ENCODE data around the gene SPATS1.

The SPATS1 gene

DNA sequence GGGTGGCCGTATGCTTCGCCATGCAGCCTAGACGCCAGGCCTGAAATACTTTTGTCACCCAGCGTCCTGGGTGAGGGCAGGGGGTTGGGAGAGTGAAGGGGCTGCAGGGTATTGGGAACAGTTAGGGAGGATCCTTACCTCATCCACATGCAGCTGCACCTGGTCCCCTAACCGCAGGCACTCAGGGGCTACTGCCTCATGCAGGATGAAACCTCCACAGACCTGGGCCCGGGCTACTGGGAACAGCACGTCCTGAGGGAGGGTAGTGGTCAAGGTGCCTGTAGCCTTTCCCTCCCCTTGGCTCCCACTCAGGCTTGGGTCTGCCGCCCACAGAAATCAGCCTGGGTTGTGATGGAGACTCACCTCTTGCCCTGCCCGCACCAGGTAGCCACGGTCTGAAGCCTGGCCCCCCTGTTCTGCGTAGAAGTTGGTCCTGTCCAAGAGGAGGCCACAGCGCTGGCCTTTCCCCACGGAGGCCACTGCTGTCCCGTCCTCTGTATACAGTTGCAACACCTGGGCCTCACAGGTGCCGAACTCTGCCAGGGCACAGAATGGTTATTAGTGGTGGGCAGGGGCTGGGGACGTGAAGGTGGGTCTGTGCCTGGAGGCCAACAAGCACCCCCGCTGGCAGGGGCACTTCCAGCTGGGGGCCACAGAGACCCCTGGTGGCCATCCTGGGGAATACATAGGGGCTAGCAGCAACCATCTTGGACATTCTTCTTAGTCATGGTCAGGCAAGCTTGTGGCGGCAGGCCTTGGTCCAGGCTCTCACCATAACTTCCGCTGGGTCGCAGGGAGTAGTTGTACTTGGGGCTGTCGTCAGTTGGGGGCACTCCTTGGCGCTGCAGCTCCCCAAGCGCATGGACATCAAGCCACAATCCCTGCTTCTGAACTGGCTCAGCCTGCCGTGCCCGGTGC lies 37.9 kb upstream of the SPATS1 start:
- no peak for DNase-seq (ENCODE audit: low spot score)
- H3K4me3 ChIP-seq: no peak overlapping the region
- no peak overlapping the region for H3K27ac ChIP-seq
- TF ChIP-seq, protein P1, sequence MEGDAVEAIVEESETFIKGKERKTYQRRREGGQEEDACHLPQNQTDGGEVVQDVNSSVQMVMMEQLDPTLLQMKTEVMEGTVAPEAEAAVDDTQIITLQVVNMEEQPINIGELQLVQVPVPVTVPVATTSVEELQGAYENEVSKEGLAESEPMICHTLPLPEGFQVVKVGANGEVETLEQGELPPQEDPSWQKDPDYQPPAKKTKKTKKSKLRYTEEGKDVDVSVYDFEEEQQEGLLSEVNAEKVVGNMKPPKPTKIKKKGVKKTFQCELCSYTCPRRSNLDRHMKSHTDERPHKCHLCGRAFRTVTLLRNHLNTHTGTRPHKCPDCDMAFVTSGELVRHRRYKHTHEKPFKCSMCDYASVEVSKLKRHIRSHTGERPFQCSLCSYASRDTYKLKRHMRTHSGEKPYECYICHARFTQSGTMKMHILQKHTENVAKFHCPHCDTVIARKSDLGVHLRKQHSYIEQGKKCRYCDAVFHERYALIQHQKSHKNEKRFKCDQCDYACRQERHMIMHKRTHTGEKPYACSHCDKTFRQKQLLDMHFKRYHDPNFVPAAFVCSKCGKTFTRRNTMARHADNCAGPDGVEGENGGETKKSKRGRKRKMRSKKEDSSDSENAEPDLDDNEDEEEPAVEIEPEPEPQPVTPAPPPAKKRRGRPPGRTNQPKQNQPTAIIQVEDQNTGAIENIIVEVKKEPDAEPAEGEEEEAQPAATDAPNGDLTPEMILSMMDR (IDR thresholded peaks at IDR 0.05): peak; percentile 53

DNA sequence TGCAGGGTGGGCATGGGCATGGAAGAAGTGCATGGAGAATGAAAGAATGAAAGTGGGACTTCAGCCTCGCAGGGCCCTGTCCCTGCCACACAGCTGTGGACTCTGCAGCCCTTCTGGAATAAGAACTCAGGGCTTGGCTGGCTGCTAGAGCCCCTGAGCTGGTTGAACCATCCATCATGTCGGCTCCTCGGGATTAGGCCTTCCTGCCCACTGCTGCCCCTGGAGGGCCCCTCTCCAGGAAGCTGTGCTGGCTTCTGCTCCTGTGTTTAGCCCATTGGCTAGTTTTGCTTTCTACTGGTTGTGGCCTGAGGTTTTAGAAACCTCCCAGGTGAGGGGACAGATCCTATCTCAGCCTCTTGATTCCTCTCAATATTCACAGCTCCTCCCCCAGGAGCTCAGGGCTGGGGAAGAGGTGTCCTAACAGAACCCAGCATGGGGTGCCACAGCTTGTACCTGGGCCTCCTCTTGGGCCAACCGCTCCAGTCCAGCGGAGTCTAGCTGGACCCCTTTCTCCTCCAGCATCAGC lies 37.2 kb upstream of the SPATS1 start:
- no peak overlapping the region for H3K4me3 ChIP-seq
- no peak overlapping the region for H3K27ac ChIP-seq
- no peak for DNase-seq (ENCODE audit: low spot score)
- TF ChIP-seq, protein P1 (IDR thresholded peaks at IDR 0.05): no peak

DNA sequence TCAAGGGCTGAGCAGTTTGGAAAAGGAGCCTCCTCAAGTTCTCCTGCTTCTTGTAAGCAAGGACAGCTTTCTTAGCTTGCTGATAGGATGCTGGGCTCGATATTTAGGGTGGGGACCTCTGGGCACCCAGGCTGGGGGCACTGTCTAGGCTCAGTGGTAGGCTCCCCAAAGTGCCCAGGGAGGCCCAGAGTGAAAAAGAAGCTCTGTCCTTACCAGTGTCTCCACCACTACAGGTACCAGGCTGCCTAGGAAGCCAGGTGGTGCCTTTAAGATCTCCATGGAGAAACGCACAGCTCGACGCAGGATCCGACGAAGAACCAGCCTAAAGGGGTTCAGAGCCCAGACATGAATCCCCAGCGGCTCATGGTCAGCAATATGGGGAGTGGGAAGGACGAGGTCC lies 35.7 kb upstream of the SPATS1 start:
- Histone ChIP-seq H3K27ac (no peak overlapping the region), H3K4me3 (no peak overlapping the region)
- DNase-seq (ENCODE audit: low spot score): no peak
- TF ChIP-seq, protein P1 (IDR thresholded peaks at IDR 0.05): no peak

DNA sequence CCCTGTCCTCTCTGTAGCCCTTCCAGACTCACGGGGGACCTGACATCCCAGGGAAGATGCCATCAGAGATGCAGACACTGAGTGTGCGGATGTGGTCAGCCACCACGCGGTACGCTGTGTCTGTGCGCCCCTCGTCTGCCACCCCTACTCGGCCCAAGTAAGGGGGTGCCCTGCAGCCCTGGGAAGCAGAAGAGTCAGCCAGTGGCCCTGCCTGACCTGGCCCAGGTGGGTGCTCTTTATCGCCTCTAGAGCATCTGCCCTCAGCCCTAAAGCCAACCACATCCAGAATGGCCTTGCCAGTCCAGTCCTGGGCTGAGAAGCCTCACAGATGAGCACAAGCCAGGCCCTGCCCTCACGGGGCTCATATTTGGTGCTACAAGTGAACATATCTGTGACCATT lies 35.2 kb upstream of the SPATS1 start:
- no peak for DNase-seq (ENCODE audit: low spot score)
- H3K27ac ChIP-seq: no peak overlapping the region
- H3K4me3 ChIP-seq: no peak overlapping the region
- TF ChIP-seq, protein P1 (IDR thresholded peaks at IDR 0.05): no peak

DNA sequence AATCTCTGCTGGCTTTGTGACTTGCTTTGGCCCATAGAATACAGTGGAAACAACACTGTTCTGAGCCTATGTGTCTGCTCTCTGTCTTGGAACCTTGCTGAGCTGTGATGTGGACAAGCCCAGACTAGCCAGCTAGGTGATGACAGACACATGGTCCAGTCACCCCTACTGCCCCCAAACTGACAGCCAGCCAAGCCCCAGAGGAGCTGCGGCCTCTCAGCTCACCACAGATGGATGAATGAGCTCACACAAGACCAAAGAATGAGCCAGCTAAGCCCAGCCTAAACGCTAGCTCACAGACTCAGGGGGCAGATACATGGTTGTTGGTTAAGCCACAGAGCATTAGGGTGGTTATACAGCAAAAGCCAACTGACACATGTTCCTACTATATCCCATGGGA lies 33.4 kb upstream of the SPATS1 start:
- Histone ChIP-seq H3K27ac (no peak overlapping the region), H3K4me3 (no peak overlapping the region)
- TF ChIP-seq, protein P1 (IDR thresholded peaks at IDR 0.05): no peak
- no peak for DNase-seq (ENCODE audit: low spot score)

DNA sequence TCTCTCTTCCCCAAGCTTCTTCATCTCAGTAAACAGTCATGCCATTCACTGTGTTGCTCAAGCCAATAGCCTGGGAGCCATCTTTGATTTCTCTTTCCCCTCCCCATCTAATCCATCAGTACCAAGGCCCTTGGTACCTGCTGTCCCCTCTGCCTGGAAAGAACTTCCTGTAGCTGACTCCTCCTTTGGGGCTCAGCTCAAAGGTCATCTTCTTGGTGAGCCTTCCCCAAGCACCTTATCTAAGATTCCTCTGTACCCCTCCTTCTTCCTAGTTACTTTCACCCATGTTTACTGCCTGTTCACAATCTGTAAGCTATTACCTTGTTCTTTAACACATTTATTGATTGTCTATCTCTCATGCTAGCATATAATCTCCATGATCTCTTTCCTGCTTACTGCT lies 32.8 kb upstream of the SPATS1 start:
- DNase-seq (ENCODE audit: low spot score): no peak
- Histone ChIP-seq H3K27ac (no peak overlapping the region), H3K4me3 (no peak overlapping the region)
- TF ChIP-seq, protein P1 (IDR thresholded peaks at IDR 0.05): no peak

DNA sequence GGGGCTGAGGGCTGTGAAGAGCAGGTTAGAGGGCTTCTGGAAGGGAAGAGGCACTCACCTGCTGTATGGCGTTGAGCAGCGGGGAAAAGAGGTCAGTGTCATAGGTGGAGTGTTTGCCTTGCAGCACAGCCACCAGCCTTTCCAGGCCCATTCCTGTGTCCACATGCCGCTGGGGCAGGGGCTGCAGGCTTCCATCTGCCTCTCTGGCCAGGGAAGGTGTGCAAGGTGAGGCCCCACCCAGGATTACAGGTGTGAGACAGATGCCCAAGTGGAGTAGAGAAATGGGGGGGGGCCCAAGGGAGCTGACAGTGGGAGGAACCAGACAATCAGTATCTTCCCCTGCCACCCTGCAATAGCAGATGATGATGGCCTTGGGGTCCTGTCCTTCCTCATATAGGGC lies 32.2 kb upstream of the SPATS1 start:
- no peak for DNase-seq (ENCODE audit: low spot score)
- TF ChIP-seq, protein P1 (IDR thresholded peaks at IDR 0.05): no peak
- Histone ChIP-seq H3K4me3 (no peak overlapping the region), H3K27ac (no peak overlapping the region)

All from coronary artery (tissue), 2 donors.